HG02884 (cell line): ENCODE results near the gene HEXIM2.
A peak's percentile ranks its signal among the peaks of the same experiment; 100 is the strongest.
"Not testable (repeated sequence)": the region's sequence is repeated elsewhere in the genome, so short reads cannot be mapped to it uniquely, and the experiment has no call there.

Experiments
- ATAC-seq: cut with Tn5 transposase; IDR thresholded peaks from one replicate; pipeline ENCODE4 v1.9.1; 2021; ENCODE audit warnings: mild to moderate bottlenecking, moderate library complexity; ENCODE audit not compliant: unreplicated experiment

The HEXIM2 gene

GRCh38 chr17:45161288-45162024 is at the start of gene HEXIM2:
TSS of gene HEXIM2 (plus strand) at chr17:45161875. CDS start at chr17:45162794, 919 bp downstream.
- peak; percentile 89 for ATAC-seq

- no peak for ATAC-seq
These were observed 48.9 kb upstream of the HEXIM2 start for GRCh38 chr17:45112559-45113423.

GRCh38 chr17:45113424-45113754 is 48.3 kb upstream of the HEXIM2 start:
- no peak for ATAC-seq

- no peak for ATAC-seq
These were observed 47.4 kb upstream of the HEXIM2 start for GRCh38 chr17:45114117-45114932.

GRCh38 chr17:45115015-45115625 is 46.6 kb upstream of the HEXIM2 start:
- no peak for ATAC-seq

- no peak for ATAC-seq
These were observed 45.8 kb upstream of the HEXIM2 start for GRCh38 chr17:45115871-45116270.

- no peak for ATAC-seq
These were observed 45.1 kb upstream of the HEXIM2 start for GRCh38 chr17:45116434-45117016.

- no peak for ATAC-seq
These were observed 44.3 kb upstream of the HEXIM2 start for GRCh38 chr17:45117334-45117733.

- no peak for ATAC-seq
These were observed 43.6 kb upstream of the HEXIM2 start for GRCh38 chr17:45117848-45118646.

- no peak for ATAC-seq
These were observed 43.0 kb upstream of the HEXIM2 start for GRCh38 chr17:45118691-45119090.

GRCh38 chr17:45119964-45120363 is 41.7 kb upstream of the HEXIM2 start:
- ATAC-seq, result no peak

- no peak for ATAC-seq
These were observed 41.1 kb upstream of the HEXIM2 start for GRCh38 chr17:45120558-45120957.

- ATAC-seq, result no peak
These were observed 40.6 kb upstream of the HEXIM2 start for GRCh38 chr17:45121055-45121454.

GRCh38 chr17:45123076-45123770 is 38.5 kb upstream of the HEXIM2 start:
- no peak for ATAC-seq

- ATAC-seq, result no peak
These were observed 37.5 kb upstream of the HEXIM2 start for GRCh38 chr17:45123930-45124796.

GRCh38 chr17:45124797-45125122 is 36.9 kb upstream of the HEXIM2 start:
- ATAC-seq, result not testable (repeated sequence)

GRCh38 chr17:45125509-45125908 is 36.2 kb upstream of the HEXIM2 start:
- ATAC-seq, result no peak

- ATAC-seq, result no peak
These were observed 34.5 kb upstream of the HEXIM2 start for GRCh38 chr17:45127207-45127547.
